Subcutaneous adipose tissue (tissue), 4 donors: Measurements from ENCODE around the gene EXOC6B. TPM values are rescaled to one million over a fixed set of nuclear protein-coding genes. Genes with fewer than 3 reads are reported as not detected.

Source experiments
- total RNA-seq, 4 donors: library from RNA; depleted of rRNA; stranded (reverse); fragments of >200 nt; gene quantifications; one replicate each; pipeline ENCODE4 v1.1.0, GENCODE V29; 2016
- TF ChIP-seq, protein P1 (sequence below): fragments of 450-650 bp; IDR thresholded peaks from one replicate; pipeline ENCODE4 v1.5.1; 2016; ENCODE audit warnings: low read depth, mild to moderate bottlenecking, control low read depth, antibody characterized with exemption, moderate library complexity

EXOC6B gene
- total RNA-seq, 4 donors from 2014 or later = 33.9 to 40.5 (median 38.9) TPM

DNA sequence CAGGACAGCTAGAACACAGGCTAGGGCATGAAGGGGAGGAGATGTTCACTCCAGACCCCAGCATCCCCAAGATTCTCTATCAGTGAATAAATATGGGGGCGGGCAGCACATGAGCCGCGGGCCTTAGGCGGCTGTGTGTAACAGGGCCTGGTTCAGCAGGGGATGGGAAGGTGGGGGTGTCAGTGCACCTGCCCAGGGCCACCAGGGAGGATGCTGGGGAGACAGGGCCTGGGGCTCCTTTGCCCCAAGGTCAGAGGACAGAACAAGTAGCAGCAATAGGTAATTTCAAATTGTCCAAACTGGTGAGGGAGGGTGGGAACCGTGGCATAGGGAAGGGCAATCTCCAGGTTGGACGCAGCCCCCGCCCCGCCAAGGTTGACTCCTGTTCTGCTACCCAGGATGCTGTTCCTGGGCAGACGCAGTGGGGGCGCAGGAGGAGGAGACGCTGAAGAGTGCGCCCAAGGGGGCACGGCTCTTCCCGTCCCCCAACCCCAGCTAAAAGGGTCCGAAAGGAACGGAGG lies 694.4 kb downstream of the EXOC6B start:
- TF ChIP-seq, protein P1, sequence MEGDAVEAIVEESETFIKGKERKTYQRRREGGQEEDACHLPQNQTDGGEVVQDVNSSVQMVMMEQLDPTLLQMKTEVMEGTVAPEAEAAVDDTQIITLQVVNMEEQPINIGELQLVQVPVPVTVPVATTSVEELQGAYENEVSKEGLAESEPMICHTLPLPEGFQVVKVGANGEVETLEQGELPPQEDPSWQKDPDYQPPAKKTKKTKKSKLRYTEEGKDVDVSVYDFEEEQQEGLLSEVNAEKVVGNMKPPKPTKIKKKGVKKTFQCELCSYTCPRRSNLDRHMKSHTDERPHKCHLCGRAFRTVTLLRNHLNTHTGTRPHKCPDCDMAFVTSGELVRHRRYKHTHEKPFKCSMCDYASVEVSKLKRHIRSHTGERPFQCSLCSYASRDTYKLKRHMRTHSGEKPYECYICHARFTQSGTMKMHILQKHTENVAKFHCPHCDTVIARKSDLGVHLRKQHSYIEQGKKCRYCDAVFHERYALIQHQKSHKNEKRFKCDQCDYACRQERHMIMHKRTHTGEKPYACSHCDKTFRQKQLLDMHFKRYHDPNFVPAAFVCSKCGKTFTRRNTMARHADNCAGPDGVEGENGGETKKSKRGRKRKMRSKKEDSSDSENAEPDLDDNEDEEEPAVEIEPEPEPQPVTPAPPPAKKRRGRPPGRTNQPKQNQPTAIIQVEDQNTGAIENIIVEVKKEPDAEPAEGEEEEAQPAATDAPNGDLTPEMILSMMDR = no peak

DNA sequence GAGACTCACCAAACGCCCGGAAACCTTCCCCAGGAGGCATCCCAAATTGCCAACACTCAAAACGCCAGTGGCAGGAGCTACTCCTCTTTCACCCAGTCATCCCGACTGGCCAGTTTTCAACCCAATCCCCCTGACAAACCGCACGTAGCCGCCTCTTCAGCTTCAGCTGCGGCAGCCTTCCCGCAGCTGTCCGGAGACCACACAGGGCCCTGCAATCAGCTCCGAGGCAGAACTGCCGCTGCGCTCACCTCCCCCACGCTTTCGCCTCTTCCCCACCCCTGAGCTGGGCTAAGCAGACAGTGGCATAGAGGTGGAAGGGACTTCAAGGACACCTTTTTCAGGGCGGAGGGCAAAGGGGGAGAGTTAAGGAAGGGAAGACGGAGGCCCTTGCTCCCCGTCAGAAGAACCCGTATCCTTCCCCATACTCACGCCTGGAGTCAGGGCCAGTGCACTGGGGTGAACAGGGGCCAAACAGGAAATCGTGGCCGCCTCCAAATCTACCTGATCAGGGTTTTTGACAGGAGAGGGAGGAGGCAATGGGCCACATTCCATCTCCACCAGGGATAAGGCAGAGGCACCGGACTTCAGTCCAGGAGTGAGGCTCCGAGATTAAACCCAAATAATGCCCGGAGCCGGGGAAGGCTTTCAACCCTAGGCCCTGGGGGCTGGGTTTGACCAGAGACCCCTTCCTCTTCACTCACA lies 695.0 kb downstream of the EXOC6B start:
- TF ChIP-seq, protein P1 = no peak

DNA sequence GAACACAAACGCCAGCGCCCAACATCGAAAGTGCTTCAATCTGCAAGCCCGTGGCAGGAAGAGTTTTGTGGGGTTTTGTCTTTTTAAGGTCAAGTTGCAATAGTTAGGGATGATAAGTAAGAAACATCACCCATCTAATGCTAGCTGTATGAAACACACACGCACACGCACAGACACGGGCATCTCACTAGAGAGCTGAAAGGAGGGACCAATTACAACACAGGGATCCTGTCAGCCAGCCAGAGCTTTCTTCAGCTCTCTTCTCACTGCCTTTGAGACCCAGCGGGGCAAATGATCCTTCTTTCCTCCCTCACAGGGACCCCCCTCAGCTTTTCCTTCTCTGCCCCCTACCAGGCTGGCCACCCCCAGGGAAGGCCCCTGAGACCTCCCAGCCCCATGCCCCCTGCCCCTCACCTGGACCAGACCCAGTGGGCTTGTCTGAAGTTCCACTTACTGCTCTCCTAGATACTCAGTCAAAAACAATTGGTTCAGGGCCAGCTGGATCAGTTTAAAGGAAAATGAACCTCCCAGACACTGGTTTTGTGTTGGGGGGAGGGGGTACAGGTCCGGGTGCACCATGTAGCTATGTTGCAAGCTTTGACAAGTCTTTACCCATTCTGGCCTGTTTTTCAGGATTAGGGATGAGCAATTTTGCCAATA lies 696.0 kb downstream of the EXOC6B start:
- TF ChIP-seq, protein P1 = no peak

DNA sequence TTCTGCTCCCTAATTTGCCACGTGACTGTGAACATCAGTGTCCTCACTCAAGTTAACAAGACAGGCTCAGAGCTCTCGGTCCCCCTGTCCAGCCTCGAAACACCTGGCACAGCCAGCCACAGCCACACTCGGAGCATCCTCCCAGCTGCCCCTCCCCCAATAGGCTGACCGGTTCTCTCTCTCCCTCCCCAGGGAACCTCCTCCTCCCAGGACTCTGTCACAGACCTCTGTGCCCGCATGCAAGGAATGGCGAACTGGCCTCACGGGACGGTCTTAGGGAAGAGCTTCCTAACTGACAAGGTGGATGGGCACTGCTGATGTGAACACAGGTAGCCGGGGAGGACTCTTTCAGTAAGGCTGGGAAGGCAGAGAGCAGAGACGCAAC lies 697.0 kb downstream of the EXOC6B start:
- TF ChIP-seq, protein P1 = no peak

DNA sequence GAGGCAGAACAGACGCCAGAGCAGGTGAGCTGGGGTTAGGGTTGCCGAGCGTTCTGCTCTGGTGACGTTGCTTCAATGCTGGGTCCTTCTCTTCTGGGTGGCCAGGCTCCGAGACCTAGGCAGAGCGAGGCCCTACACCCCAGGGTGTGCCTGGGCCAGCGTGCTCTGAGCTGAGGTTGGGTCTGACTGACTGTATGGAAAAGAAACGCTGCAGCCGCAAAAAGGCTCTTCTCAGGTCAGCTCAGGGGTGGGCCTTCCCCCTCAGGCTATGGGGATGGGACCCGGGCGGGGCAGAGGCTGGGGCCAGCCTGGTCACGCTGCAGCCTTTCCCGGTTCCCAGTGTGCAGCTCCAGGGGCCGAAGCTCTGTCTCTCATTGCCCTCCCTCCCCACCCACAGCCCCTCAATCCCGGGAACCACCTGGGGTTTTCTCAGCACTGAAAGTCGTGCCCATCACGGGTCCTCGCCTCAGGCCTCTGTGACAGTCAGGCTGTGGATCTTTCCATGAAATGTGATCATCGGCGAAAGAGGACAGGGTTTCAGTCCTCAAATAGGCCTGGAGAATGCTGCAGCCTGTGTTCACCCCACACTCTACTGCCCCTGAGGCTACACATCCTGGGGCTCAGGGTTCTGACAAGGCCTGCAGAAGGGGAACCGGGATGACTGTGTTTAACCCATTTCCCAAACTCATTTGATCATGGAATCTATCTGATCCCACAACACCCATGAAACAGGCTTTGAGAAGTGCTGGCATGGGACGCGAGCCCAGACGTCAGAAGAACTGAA lies 697.6 kb downstream of the EXOC6B start:
- TF ChIP-seq, protein P1 = no peak

DNA sequence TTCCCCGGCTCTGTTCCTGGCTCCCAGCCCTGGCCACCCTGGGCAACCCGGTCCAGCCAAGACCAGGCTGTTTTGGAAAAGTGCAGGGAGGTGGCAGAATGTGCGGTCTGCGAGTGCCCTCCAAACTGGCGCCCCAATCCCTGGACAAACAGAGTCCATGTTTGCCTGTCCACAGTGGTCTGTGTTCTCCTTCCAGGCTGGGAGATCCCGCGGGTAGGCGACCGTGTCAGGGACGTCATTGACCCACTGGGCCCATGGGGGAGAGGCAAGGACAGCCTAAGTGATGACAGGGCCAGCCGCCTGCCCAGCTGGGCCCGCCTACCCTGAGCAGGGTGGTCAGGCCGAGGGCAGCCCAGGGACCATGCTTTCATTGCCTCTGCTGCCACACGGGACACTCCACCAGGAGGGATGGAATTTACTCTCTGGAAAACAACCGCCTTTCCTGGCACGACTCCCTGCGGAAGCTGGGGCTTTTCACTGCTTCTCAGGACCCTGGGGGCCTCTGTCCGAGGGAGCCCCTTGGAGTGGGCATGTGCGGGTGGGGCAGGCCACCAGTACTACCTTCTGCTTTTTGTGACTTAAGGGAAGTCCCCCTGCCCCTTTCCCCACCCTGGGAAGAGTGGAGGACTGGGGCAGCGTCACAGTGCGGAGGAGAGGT lies 698.3 kb downstream of the EXOC6B start:
- TF ChIP-seq, protein P1 = no peak
